Measurements from ENCODE around the gene CHTOP.

GRCh38 chr1:153616917-153617311 is 17.0 kb upstream of the CHTOP start:
- no peak for TF ChIP-seq CTCF (IDR thresholded peaks at IDR 0.05)
- no peak for TF ChIP-seq ZFX (IDR thresholded peaks at IDR 0.05; ENCODE audit: borderline replicate concordance)

Data from 22Rv1 (cell line).